NT2/D1 (cell line): Measurements from ENCODE around the gene ACIN1.

Source experiments
- SUZ12 ChIP-seq: IDR thresholded peaks from 2 replicates; pipeline ENCODE4 v1.6.1; 2011; ENCODE audit not compliant: insufficient read length, insufficient read depth; ENCODE audit errors: extremely low read depth
- YY1 ChIP-seq: IDR thresholded peaks from 2 replicates; pipeline ENCODE4 v1.6.1; 2011; ENCODE audit not compliant: insufficient read length, insufficient read depth
- ZNF274 ChIP-seq: IDR thresholded peaks from 2 replicates; pipeline ENCODE4 v1.6.1; 2011; ENCODE audit warnings: mild to moderate bottlenecking, low read depth, low read length

- TF ChIP-seq ZNF274 (no peak), SUZ12 (no peak), YY1 (no peak)
These were observed 24.7 kb upstream of the ACIN1 start for GRCh38 chr14:23119363-23120327.
